GM10847 (cell line): ENCODE measurements around the gene ALDH3B2.

Source experiments
- POLR2A ChIP-seq: IDR thresholded peaks from 2 replicates; pipeline ENCODE4 v1.6.1; 2011; ENCODE audit not compliant: insufficient read length; ENCODE audit errors: extremely low read depth

Gene ALDH3B2

GRCh38 chr11:67674442-67674871, at the start of gene ALDH3B2:
ALDH3B2 (minus strand) TSS chr11:67674623; CDS start chr11:67666935, 7,688 bp downstream.
- no peak for TF ChIP-seq POLR2A

GRCh38 chr11:67705264-67705663, 30.8 kb upstream of the ALDH3B2 start:
- no peak for TF ChIP-seq POLR2A

- TF ChIP-seq POLR2A, result no peak
Observed at GRCh38 chr11:67704524-67704923, 30.1 kb upstream of the ALDH3B2 start.

- no peak for TF ChIP-seq POLR2A
Observed at GRCh38 chr11:67700548-67701262, 26.3 kb upstream of the ALDH3B2 start.

- TF ChIP-seq POLR2A, result no peak
Observed at GRCh38 chr11:67700141-67700540, 25.7 kb upstream of the ALDH3B2 start.

- TF ChIP-seq POLR2A, result no peak
Observed at GRCh38 chr11:67699521-67699920, 25.1 kb upstream of the ALDH3B2 start.

GRCh38 chr11:67698247-67698646, 23.8 kb upstream of the ALDH3B2 start:
- TF ChIP-seq POLR2A, result no peak

GRCh38 chr11:67697846-67698245, 23.4 kb upstream of the ALDH3B2 start:
- TF ChIP-seq POLR2A, result no peak

GRCh38 chr11:67696998-67697397, 22.6 kb upstream of the ALDH3B2 start:
- TF ChIP-seq POLR2A, result no peak

- no peak for TF ChIP-seq POLR2A
Observed at GRCh38 chr11:67695606-67696005, 21.2 kb upstream of the ALDH3B2 start.

- no peak for TF ChIP-seq POLR2A
Observed at GRCh38 chr11:67694875-67695555, 20.6 kb upstream of the ALDH3B2 start.

- no peak for TF ChIP-seq POLR2A
Observed at GRCh38 chr11:67691149-67691548, 16.7 kb upstream of the ALDH3B2 start.

- no peak for TF ChIP-seq POLR2A
Observed at GRCh38 chr11:67689178-67689577, 14.8 kb upstream of the ALDH3B2 start.

GRCh38 chr11:67687986-67688385, 13.6 kb upstream of the ALDH3B2 start:
- TF ChIP-seq POLR2A, result no peak

GRCh38 chr11:67680696-67681470, 6.5 kb upstream of the ALDH3B2 start:
- TF ChIP-seq POLR2A, result no peak

- no peak for TF ChIP-seq POLR2A
Observed at GRCh38 chr11:67675058-67675747, 780 bp upstream of the ALDH3B2 start.

- TF ChIP-seq POLR2A, result no peak
Observed at GRCh38 chr11:67673902-67674301, 521 bp downstream of the ALDH3B2 start.
